NCI-H69 (cell line): Measurements from ENCODE around the gene OPRM1.

Experiments used
- DNase-seq: peaks from one replicate; lab custom pipeline; 2025; lab: John Stamatoyannopoulos, UW

OPRM1 gene

DNA sequence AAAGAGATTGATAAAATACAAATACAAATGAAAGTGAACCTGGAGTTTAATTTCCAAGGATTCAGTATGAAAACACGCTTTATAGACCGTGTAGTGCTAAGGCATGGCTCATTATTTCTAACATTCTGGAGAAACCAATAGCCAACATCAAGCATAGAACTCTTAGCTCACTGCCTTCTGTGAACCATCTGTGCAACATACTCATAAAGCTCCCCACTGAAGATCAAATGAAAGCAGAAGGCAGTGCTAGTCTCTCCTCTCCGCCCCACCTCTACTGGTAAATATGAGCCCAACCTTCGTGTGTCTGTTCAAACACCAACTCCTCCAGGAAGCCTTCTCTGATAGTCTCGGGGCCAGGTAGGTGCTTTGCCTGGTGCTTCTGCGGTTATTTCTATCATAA is 163.9 kb downstream of the OPRM1 start:
- DNase-seq, result no peak

DNA sequence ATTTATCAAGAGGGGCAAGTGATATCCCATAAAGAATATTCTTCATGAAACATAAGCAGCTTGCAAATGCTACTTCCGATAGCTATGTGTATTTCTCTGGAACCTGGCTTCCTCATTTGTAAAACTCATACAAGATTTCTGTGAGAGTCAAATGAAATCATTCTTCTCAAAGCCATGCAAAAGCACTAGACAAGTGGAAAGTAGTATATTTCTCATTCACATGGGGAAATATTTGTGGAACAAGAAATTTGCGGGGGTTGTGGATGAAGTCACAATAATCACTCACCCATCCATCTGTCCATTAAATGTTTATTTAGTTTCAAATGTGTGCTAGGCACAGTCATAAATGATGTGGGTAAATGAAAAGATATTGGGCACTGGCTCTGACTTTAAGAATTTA is 167.1 kb downstream of the OPRM1 start:
- no peak for DNase-seq

DNA sequence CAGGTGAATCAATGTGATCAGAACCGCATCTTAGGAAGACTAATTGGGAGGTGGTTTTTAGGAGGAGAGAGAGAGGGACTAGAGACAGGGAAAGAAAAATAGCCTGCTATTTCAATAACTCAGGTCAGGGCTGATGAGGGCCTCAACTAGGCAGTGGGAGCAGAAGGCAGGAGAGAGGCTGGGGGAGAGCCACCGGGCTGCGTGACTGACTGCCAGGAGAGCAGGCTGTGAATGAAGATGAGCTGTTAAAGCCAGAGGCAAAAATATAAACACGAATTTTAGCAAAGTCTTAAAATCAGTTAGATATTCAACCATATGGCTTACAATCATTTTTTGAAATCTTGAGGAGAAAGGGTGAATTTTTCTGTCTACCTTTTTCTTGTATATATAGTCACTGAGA is 168.0 kb downstream of the OPRM1 start:
- no peak for DNase-seq

DNA sequence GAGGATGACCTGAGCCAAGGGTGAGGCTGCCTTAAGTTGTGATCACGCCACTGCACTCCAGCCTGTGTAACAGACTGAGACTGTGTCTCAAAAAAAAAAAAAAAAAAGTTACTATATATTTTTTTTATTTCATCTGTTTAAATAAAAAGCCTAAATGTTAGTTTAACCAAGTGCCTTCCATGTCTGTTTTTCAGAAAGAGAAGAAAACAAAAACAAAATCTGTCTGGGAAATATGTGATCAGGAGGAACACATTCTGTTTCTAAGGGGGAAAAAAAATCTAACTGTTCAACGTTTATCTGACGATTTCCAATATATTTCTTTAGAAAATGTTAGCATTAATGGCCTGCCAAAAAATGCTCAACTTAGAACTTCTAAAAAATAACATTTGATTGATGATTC is 170.5 kb downstream of the OPRM1 start:
- DNase-seq, result no peak

DNA sequence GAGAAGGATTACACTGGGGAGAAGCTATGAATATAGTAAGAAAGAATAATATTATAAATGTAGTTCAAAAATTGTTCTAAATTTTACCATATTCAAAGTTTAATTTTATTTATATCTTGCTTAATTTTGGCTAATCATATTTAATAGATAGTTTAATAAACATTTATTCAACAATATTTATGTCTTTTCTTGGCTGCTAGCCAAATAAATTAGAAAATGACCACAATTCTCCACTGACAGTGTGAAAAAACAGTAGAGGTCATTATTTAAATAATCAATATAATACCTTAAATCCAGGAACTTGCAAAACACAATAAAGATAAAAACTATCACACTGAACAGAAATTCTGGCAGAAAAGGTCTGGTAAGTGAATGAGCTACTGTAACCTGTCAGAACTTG is 171.6 kb downstream of the OPRM1 start:
- DNase-seq, result no peak

DNA sequence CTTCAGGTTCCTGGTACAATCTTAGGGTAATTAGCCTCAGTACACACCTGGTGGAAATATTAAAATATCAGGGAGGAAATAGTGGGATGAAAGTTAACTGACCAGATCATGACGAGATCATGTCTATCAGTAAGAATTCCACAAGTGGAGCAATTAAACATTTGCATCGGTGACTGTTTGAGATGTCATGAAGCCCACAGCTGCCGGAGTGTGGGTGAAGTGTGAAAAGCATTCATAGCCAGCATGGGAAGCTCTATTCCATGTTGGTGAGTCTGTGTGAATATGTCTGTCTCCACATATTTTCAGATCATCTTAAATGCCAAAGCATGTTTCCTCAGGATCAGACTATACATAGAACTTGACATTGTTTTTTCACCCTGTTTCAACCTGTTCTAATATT is 174.7 kb downstream of the OPRM1 start:
- DNase-seq, result no peak

DNA sequence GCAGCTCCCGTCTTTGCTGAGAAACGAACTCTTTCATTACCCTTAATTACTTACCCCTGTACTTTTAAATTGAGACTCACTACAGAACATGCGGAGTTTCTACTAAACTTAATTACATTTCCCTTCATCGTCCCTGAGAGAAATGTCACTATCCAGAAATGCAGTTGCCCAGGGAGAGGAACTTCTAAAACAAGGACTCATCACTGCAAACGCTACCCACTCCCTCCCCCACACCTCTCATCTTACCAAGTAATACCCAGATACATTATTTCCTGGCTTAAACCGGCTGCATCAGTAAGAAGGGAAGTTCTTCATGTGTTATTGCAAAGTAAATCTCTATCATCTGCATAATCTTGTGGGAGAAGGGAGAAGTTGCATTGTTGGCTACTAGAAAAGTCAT is 179.3 kb downstream of the OPRM1 start:
- no peak for DNase-seq

DNA sequence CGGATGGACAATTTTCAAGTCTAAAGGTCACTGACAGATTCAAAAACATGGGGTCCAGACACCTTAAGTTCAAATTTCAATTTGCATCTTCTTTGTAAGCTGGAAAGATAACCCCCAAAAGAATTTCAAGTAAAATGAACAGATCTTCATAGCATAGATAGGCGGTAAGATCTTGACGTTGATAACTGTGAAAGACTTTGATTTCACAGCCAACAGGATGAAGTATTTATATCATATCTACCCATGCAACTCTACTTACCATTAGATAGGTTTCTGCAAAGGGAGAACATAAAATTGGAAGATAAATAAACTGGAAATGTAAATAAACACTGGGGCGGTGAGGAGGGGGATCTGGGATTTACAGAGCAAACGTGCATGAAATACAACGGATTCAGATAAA is 179.7 kb downstream of the OPRM1 start:
- no peak for DNase-seq

DNA sequence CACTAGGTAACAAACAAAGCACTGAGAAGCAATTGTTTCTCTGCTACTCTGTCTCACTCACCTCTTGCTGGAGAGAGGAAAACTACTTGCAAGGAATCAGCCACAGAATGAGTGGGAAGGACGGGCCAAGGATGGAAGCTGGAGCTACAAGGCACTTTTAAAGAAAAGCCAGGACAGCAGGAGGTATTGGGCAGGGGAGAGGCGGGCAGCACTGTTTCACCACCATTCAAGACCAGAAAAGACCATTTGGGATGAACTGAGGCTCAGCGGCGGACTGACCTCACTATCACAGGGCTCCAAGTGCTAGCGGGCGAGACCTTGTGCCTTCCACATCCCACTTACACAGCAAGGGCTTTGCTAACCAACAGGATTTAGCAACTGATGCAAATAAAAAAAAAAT is 180.2 kb downstream of the OPRM1 start:
- no peak for DNase-seq

DNA sequence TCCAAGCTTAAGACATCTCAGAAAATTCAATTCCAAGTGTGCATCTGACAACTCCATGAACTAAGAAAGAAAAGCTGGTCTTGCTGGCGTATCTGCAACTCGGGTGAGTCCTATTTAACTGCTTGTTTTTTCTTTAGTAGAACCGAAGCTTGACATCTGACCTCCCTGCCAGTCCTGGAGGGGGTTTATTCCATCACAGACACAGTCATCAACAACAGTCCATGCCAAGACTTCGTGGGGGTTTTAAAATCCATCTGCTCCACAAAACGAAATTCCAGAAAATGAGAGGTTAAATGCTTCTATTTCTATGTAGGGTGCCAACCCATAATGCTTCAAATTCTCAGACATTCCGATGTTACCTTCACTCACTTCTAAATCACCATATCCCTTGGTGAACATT is 183.7 kb downstream of the OPRM1 start:
- DNase-seq, result no peak

DNA sequence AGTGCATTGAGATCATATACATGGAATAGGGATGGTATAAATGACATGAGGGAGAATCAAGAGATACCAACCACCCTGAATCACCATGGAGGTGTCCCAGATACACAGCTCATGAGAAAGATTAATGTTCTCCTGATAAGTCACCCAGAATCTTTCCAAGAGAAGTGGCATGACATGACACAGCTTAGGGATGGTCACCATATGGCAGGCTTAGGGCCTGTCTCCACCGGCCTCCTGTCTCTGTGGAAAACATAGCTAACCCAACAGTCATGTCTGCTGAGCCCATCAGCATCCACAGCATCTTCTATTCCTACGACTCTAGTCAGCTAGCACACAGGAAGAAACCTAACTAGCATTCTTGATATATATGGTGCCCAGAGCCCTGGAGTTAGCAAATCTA is 184.3 kb downstream of the OPRM1 start:
- no peak for DNase-seq

DNA sequence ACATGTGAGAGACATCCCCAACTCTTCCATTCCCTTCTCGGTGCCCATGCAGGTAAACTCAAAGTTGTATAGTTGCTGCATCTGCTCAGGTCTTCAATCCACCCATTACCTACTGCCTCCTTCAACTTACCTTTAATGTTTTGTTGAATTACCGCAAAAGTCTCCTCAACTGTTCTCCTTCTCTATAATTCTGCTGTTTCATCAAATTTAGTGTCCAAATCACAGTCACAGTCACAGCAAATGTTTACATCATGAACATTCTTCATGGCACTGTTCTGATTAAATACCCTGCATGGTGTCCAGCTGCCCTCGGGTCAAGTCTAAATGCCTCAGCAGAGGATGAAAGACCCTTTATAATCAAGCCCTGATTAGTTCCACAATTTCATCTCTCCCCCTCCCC is 187.4 kb downstream of the OPRM1 start:
- DNase-seq, result no peak

DNA sequence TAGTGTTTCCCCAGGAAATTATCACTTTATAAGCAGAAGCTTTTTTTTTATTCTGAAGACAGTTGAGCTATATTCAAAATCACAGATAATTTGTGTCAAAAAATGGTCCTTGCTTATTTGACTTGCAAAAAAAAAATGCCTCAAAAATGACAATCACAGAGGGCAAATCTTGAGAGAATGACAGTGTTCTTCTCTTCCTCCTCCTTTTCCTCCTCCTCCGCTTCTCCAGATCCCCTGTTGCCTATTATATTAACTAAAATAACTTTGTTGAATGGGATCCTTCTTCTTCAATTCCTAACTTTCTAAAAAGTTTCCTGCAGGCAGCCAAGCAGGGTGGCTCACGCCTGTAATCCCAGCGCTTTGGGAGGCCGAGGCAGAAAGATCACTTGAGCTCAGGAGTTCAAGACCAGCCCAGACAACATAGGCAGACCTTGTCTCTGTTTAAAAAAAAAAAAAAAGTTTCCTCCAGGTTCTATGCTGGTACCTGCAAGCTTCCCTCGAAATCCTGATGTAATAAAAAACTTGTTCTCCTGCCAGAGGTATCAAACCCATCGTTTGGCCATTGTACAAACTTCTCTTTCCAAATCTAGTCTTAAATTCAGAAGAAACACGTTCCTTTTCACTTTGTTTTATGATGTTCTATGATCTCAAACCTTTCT is 189.0 kb downstream of the OPRM1 start:
- DNase-seq, result no peak

DNA sequence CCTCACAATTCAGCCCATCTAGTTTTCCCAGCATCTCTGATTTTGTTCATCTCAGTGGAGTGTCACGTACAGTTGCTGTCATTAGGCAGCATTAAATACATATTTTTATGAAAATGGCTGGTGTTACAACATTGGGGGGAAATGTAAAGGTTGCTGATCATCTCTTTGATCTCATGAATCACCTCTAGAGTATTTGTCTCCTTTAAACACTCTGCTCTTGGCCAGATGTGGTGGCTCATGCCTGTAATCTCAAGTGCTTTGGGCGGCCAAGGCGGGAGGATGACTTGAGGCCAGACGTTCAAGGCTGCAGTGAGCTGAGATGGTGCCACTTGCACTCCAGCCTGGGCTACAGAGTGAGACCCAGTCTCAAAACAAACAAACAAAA is 189.5 kb downstream of the OPRM1 start:
- DNase-seq, result no peak

DNA sequence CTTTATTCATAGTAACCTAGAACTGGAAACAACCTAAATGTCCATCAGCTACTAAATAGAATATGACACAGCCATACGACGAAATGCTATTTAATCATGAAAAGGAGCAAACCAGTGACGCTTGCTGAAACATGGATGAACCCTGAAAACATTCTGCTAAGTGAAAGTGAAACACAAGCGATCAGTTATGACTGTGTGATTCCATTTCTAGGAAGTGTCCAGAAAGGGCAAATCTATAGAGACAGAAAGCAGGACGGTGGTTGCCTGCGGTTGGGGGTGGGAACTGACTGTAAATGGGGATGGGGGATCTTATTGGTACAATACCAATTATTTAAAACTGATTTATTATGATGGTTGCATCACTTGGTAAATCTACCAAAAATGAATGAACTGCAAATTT is 190.7 kb downstream of the OPRM1 start:
- DNase-seq, result no peak

DNA sequence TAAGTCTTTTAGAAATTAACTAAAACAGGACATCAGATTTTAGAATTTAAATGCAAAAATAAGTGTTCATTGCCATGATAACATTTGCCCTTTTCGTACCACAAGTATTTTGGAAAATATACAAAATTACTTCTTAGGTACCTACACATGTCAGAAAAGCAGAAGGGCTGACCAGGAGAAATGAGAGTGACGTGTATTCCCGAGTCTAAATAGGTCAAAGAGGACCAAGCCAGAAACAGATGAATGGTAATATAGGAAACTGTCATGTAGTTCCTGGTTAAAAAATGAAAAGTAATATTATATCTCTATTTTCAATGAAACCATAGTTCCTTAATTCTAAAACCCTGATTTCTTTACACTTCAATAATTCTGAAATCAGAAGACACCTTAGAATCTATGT is 191.4 kb downstream of the OPRM1 start:
- no peak for DNase-seq

DNA sequence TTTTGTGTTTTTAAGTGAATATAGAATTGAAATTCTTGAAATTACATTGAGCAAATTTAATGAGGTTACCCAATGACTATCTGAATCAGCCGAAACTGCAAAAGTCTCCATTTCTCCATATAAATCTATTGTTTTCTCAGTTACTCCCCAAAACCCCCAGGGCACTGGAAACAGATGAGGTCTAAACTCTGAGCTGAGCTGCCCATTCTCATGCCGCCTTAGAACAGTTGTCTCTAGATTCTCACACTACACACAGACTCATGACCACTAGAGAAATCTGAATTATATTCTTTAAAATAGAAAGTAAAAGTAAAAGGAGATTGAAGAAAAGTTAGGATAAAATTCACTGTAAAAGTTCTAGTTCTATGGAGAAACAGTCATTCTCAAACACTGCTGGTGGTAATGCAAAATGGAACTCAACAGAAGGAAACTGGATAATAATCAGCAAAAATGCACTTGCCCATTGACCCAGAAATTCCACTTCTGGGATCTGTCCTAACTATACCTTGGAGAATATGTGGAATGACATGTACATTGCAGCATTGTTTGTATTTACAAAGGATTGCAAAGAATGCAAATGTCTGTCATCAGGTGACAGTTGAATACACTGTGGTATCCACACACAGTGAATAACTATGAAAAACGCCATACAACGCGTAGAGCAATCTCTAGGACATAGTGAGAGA is 192.0 kb downstream of the OPRM1 start:
- DNase-seq, result no peak

DNA sequence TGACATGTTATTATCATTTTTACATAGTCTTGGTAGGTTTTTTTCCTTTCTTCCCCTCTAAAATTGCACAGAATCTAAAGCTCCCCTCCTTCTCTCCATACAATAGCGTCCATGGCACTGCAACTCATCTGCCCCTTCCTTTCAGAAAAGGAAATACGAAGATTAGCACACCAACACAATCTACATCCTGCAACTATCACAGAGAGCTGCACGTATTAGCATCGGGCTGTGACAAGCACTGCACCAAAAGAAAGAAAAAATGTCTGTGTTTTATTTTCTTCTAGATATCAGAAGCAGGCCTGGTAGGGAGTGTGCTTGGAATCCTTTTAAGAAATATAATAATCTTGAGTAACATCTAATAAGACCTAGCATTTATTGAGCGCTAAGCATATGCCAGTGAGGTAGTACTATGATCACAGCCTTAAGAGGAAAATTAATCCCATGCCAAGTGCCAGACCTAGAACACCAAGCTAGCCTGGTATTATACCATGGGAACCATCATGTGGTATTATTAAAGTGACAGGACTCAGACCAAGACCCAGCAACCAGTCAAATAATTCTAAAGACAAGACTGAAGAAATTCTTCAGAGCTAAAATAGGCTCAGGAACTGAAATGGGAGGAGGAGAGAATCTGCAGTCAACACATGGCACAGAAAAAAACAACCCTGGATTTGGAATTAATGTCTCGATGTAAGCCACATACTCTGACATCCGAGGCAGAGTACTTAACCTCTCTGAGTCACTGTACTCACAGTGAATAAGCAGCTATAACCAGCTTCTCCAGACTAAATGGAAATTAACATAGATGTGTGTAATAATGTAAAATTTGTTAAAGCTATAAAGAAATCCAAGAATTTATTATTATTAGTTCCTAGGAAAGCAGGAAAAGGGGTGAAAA is 193.2 kb downstream of the OPRM1 start:
- DNase-seq, result no peak

DNA sequence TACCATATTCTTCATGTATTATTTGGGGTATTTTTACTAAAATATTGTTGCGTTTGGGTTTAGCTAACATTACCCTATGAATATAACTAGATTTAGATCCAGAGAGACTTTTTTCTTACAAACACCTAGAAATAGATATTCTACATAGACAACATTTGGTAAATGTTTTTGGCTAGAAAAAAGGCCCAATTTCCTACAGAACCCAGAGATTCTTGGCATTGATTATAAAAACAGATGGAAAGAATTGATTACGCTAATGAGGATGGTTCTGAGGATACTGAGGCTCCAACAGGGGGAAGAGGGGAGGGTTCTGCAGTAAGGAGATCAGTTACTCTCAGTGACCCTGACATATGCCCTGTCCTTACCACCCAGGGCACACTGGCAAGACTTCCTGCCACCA is 194.3 kb downstream of the OPRM1 start:
- DNase-seq, result no peak

DNA sequence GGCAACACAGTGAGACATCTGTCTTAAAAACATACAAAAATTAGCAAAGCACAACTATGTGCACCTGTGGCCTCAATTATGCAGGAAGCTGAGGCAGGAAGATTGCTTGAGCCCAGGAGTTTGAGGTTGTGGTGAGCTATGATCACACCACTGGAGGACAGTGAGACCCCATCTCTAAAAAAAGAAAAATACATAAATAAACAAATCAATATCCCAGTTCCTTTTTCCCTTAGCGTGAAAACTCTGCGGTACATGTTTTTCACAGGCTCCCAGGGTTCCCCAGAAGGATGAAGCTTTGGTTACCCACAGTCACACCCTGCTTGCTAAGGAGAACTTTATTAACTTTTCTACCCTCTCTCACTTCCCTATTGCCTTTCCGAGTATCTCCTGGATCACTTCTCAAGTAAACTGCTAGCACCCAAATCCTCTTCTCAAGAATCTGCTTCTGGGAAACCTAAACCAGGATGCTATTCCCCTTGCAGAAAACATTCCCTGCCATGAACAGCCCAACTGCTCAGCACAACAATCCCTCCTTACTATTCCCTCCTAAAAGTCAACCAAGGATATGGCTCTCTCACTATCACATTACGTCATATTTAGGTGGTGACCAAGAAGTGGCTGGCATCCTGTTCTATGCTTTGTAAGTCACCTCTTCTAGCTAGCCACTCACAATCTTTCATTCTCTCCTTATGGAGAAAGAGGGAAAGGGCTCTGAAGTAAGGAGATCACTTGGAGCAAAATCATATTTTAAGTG is 195.2 kb downstream of the OPRM1 start:
- no peak for DNase-seq

DNA sequence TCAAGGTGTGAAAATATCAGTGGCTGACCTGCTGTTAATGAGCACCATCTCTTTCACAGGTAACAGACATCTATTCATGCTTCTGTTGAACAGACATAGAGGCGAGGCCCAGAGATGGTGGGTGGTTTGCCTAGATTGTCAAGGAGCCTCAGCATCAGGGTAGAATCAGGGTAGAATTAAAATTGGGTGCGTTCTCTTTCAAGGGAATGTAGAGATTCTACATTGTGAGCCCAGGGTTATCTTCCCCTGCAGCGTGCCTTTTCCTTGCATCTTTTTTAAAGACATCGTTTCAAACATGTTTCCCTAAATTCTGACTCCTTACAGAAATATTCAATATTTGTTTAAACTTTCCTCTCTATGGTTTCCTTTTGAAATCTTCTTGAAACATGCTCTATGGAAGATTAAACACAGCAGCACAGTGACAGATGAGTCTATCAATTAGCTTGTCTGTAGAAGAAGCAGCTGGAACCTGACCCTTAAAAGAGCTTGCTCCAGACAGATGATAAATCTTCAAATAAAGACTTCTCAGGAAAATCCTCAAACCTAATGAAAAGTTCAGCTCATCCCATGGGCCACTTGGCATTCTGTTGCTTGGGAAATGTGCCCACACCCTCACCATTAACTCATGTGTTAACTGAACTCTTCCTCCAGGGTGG is 197.7 kb downstream of the OPRM1 start:
- no peak for DNase-seq

DNA sequence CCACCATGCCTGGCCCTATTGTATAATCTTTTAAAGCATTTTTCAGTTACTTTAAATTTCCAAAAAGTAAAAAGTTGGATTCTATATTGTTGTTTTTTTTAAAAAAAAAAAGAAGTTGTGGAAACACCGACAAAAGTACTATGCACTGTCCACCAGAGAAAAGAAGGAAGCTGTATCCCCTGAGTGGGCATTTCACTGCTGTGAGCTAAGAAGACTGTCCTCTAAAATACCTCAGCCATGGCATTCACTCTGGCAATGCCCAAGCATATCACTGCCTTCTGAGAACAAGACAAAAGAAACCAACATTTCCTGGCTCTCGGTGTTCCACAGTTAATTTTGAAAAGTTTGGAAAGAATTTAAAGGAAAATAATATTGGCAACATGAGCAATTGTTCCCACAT is 199.8 kb downstream of the OPRM1 start:
- DNase-seq, result no peak
